WTC11 (cell line): ENCODE measurements around the gene TMEM119. TPM values are rescaled to one million over a fixed set of nuclear protein-coding genes. Genes with fewer than 3 reads are reported as not detected.
A peak's percentile ranks its signal among the peaks of the same experiment; 100 is the strongest.
"Not testable (repeated sequence)": the region's sequence is repeated elsewhere in the genome, so short reads cannot be mapped to it uniquely, and the experiment has no call there.

ENCODE experiments used
- ATAC-seq: fragments of 200-7000 bp; cut with Tn5 transposase; 2 replicates; pipeline ENCODE4 v1.10.0; 2021; ENCODE audit warnings: mild to moderate bottlenecking, moderate library complexity
- CTCF ChIA-PET: fragments of 300-600 bp; sonication (Branson Sonifier 250); formaldehyde crosslinking; loops from one replicate; lab custom pipeline; 2021; ENCODE audit warnings: antibody characterized with exemption; lab: Charles Lee
- POLR2A ChIA-PET: fragments of 350-600 bp; sonication (Branson Sonifier 250); formaldehyde crosslinking; loops from one replicate; lab custom pipeline; 2021; ENCODE audit warnings: antibody characterized with exemption; lab: Charles Lee
- DNase-seq: peaks from one replicate; pipeline ENCODE4 v3.0.0; 2021; ENCODE audit warnings: low spot score
- H3K27ac Mint-ChIP-seq: 2 replicates; pipeline ENCODE4 v1.8.0; 2021; ENCODE audit warnings: mixed read lengths
- H3K27me3 Mint-ChIP-seq: 2 replicates; pipeline ENCODE4 v1.8.0; 2021; ENCODE audit warnings: low read depth, mild to moderate bottlenecking, moderate library complexity, mixed read lengths
- H3K36me3 Mint-ChIP-seq: 2 replicates; pipeline ENCODE4 v1.8.0; 2021; ENCODE audit warnings: mixed read lengths
- H3K4me1 Mint-ChIP-seq: 2 replicates; pipeline ENCODE4 v1.8.0; 2022; ENCODE audit warnings: mixed read lengths
- H3K4me3 Mint-ChIP-seq: 2 replicates; pipeline ENCODE4 v1.8.0; 2021; ENCODE audit warnings: mild to moderate bottlenecking, moderate library complexity, mixed read lengths
- H3K9me3 Mint-ChIP-seq: 2 replicates; pipeline ENCODE4 v1.8.0; 2021; ENCODE audit warnings: mixed read lengths
- ATF3 ChIP-seq: sonication (generic); formaldehyde crosslinking; conservative IDR thresholded peaks from 2 replicates; pipeline ENCODE4 v1.8.1; 2022; ENCODE audit warnings: mild to moderate bottlenecking, missing genetic modification reagents
- CBFB ChIP-seq: sonication (generic); formaldehyde crosslinking; IDR thresholded peaks from 2 replicates; pipeline ENCODE4 v1.8.1; 2022; ENCODE audit warnings: mild to moderate bottlenecking, low read depth, missing genetic modification reagents
- CDX4 ChIP-seq: fragments of 250-450 bp; sonication (Bioruptor Pico); IDR thresholded peaks from 2 replicates; pipeline ENCODE4 v1.9.0; 2021; ENCODE audit warnings: moderate library complexity, mild to moderate bottlenecking, inconsistent platforms, borderline replicate concordance
- GRHL2 ChIP-seq: fragments of 250-450 bp; sonication (Bioruptor Pico); IDR thresholded peaks from 2 replicates; pipeline ENCODE4 v1.8.0; 2022; ENCODE audit warnings: mild to moderate bottlenecking, moderate library complexity; ENCODE audit not compliant: insufficient replicate concordance, severe bottlenecking
- GTF2I ChIP-seq: fragments of 250-450 bp; sonication (Bioruptor Pico); conservative IDR thresholded peaks from 2 replicates; pipeline ENCODE4 v1.4.0; 2021; ENCODE audit warnings: mild to moderate bottlenecking
- HMGXB4 ChIP-seq: sonication (generic); formaldehyde crosslinking; IDR thresholded peaks from 2 replicates; pipeline ENCODE4 v1.8.1; 2023; ENCODE audit warnings: mild to moderate bottlenecking, moderate library complexity, missing genetic modification reagents
- PREB ChIP-seq: sonication (generic); formaldehyde crosslinking; IDR thresholded peaks from 2 replicates; pipeline ENCODE4 v1.8.1; 2022; ENCODE audit warnings: mild to moderate bottlenecking, missing genetic modification reagents, moderate library complexity, borderline replicate concordance
- RELA ChIP-seq: sonication (generic); formaldehyde crosslinking; IDR thresholded peaks from 2 replicates; pipeline ENCODE4 v1.8.1; 2022; ENCODE audit warnings: missing genetic modification reagents, mild to moderate bottlenecking, borderline replicate concordance
- TEAD4 ChIP-seq: sonication (generic); formaldehyde crosslinking; IDR thresholded peaks from 2 replicates; pipeline ENCODE4 v1.8.0; 2022; ENCODE audit warnings: mild to moderate bottlenecking, missing genetic modification reagents
- ZBTB21 ChIP-seq: sonication (generic); formaldehyde crosslinking; IDR thresholded peaks from 2 replicates; pipeline ENCODE4 v1.8.1; 2023; ENCODE audit warnings: mild to moderate bottlenecking, missing genetic modification reagents, borderline replicate concordance
- ZSCAN18 ChIP-seq: fragments of 250-450 bp; sonication (Bioruptor Pico); IDR thresholded peaks from 2 replicates; pipeline ENCODE4 v2.1.2; 2022; ENCODE audit warnings: mild to moderate bottlenecking, moderate library complexity
- total RNA-seq: library from RNA; stranded (reverse); gene quantifications from 3 replicates; pipeline ENCODE4 v1.2.3, GENCODE V29; 2021
- TF ChIP-seq, protein P1 (sequence below): fragments of 200-600 bp; IDR thresholded peaks from 2 replicates; pipeline ENCODE4 v1.8.0; 2022; ENCODE audit warnings: antibody characterized with exemption
- TF ChIP-seq, protein P2 (sequence below): sonication (generic); formaldehyde crosslinking; IDR thresholded peaks from 2 replicates; pipeline ENCODE4 v1.8.1; 2022; ENCODE audit warnings: low read depth, missing genetic modification reagents, borderline replicate concordance
- TF ChIP-seq, protein P3 (sequence below): sonication (generic); formaldehyde crosslinking; IDR thresholded peaks from 2 replicates; pipeline ENCODE4 v1.8.1; 2023; ENCODE audit warnings: mild to moderate bottlenecking, missing genetic modification reagents

The TMEM119 gene
- total RNA-seq, 1 experiment from 2014 or later: 0.20 TPM

DNA sequence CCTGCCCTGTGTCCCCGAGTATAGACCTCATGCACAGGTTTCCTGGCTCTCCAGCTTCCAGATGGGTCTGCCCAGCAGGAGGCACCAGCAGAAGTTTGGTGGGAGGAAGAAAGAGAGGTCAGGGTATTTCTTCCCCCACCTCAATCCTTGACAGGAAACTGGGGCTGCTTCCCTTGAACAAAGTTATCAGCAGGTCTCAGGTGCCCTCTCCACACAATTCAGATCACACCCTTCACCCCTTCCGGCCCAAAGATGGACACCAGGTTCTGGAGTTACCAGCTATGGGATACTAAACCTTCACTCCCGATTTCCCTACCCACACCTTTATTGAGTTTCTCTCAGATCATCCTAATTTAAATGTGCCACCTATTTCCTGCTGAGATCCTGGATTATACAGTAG lies 38.1 kb downstream of the TMEM119 start (continued):
- TF ChIP-seq ZBTB21 (CRISPR knock-in tag) (no peak), ZSCAN18 (CRISPR knock-in tag) (no peak), CDX4 (CRISPR knock-in tag) (no peak), RELA (CRISPR knock-in tag) (no peak)
- TF ChIP-seq, protein P1, sequence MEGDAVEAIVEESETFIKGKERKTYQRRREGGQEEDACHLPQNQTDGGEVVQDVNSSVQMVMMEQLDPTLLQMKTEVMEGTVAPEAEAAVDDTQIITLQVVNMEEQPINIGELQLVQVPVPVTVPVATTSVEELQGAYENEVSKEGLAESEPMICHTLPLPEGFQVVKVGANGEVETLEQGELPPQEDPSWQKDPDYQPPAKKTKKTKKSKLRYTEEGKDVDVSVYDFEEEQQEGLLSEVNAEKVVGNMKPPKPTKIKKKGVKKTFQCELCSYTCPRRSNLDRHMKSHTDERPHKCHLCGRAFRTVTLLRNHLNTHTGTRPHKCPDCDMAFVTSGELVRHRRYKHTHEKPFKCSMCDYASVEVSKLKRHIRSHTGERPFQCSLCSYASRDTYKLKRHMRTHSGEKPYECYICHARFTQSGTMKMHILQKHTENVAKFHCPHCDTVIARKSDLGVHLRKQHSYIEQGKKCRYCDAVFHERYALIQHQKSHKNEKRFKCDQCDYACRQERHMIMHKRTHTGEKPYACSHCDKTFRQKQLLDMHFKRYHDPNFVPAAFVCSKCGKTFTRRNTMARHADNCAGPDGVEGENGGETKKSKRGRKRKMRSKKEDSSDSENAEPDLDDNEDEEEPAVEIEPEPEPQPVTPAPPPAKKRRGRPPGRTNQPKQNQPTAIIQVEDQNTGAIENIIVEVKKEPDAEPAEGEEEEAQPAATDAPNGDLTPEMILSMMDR: no peak
- TF ChIP-seq, all 79 proteins: peak for 0

- H3K9me3 Mint-ChIP-seq: no peaks in the 10 kb centered on the region
- no peaks in the 10 kb centered on the region for H3K27me3 Mint-ChIP-seq
- POLR2A ChIA-PET: interaction anchor here (0.7 kb wide), 1 partner anchor 9 kb away, joined by 7 read pairs; no protein-coding TSS in a partner anchor
- H3K4me3 Mint-ChIP-seq: peak overlapping the region; percentile 100
- no peak for ATAC-seq
- peaks cover 42% of the 10 kb centered on the region for H3K4me1 Mint-ChIP-seq
- H3K36me3 Mint-ChIP-seq: peaks cover 25% of the 10 kb centered on the region
- CTCF ChIA-PET: interaction anchor here (1.9 kb wide), 1 partner anchor 54 kb away, joined by 4 read pairs; no protein-coding TSS in a partner anchor
- no peak overlapping the region for H3K27ac Mint-ChIP-seq
- TF ChIP-seq TEAD4 (CRISPR knock-in tag) (no peak), PREB (CRISPR knock-in tag) (no peak)
- TF ChIP-seq, protein P2, sequence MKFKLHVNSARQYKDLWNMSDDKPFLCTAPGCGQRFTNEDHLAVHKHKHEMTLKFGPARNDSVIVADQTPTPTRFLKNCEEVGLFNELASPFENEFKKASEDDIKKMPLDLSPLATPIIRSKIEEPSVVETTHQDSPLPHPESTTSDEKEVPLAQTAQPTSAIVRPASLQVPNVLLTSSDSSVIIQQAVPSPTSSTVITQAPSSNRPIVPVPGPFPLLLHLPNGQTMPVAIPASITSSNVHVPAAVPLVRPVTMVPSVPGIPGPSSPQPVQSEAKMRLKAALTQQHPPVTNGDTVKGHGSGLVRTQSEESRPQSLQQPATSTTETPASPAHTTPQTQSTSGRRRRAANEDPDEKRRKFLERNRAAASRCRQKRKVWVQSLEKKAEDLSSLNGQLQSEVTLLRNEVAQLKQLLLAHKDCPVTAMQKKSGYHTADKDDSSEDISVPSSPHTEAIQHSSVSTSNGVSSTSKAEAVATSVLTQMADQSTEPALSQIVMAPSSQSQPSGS (CRISPR knock-in tag): no peak
- DNase-seq: no peak
Measured at GRCh38 chr12:108559007-108559655, 38.8 kb downstream of the TMEM119 start.

GRCh38 chr12:108555383-108555782 lies 42.5 kb downstream of the TMEM119 start:
- not testable (repeated sequence) for DNase-seq, H3K27me3 Mint-ChIP-seq, ATAC-seq, H3K9me3 Mint-ChIP-seq, H3K4me3 Mint-ChIP-seq
- Mint-ChIP-seq H3K4me1 (peaks cover 60% of the 10 kb centered on the region), H3K27ac (peak overlapping the region; percentile 32; the same call in 1 of the 2 replicates), H3K36me3 (peaks cover 16% of the 10 kb centered on the region)
- ChIA-PET CTCF (interaction anchor here (1.0 kb wide), 1 partner anchor 562 kb away, joined by 3 read pairs; no protein-coding TSS in a partner anchor), POLR2A (interaction anchor here (0.6 kb wide), 1 partner anchor 136 kb away, joined by 5 read pairs; no protein-coding TSS in a partner anchor)

DNA sequence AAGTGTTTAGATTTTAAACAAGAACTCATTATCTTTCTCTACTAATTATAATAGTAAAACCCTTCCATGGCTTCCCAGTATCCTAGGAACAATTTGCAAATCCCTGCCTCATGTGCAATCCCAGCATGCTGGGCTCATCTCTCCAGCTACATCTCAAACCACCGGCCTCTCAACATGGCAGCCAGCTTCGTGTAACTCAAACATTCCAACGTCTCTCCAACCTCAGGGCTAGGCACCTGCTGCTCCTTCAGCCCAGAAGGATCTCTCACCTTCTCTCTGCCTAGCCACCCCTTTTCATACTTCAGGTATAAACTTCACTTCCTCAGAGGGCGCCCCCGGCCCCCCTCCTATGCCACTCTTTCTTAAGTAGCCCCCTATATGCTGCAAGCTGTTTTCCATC lies 44.1 kb downstream of the TMEM119 start:
- Mint-ChIP-seq H3K27me3 (no peaks in the 10 kb centered on the region), H3K4me1 (peaks cover 44% of the 10 kb centered on the region), H3K27ac (peak overlapping the region; percentile 73), H3K36me3 (peaks cover 17% of the 10 kb centered on the region), H3K9me3 (no peaks in the 10 kb centered on the region), H3K4me3 (no peak overlapping the region)
- ChIA-PET CTCF (no interaction called here), POLR2A (no interaction called here)
- ATAC-seq: no peak
- no peak for DNase-seq
- no peak for TF ChIP-seq GTF2I (CRISPR knock-in tag)
- no peak for TF ChIP-seq CBFB (CRISPR knock-in tag)
- TF ChIP-seq HMGXB4 (CRISPR knock-in tag): no peak
- no peak for TF ChIP-seq ATF3 (CRISPR knock-in tag)
- no peak for TF ChIP-seq GRHL2
- TF ChIP-seq, protein P3, sequence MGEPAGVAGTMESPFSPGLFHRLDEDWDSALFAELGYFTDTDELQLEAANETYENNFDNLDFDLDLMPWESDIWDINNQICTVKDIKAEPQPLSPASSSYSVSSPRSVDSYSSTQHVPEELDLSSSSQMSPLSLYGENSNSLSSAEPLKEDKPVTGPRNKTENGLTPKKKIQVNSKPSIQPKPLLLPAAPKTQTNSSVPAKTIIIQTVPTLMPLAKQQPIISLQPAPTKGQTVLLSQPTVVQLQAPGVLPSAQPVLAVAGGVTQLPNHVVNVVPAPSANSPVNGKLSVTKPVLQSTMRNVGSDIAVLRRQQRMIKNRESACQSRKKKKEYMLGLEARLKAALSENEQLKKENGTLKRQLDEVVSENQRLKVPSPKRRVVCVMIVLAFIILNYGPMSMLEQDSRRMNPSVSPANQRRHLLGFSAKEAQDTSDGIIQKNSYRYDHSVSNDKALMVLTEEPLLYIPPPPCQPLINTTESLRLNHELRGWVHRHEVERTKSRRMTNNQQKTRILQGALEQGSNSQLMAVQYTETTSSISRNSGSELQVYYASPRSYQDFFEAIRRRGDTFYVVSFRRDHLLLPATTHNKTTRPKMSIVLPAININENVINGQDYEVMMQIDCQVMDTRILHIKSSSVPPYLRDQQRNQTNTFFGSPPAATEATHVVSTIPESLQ (CRISPR knock-in tag): no peak
